Karpas-422 (cell line): ENCODE measurements around the gene ENPP3. TPM values are rescaled to one million over a fixed set of nuclear protein-coding genes. Genes with fewer than 3 reads are reported as not detected.
"Not testable (repeated sequence)": the region's sequence is repeated elsewhere in the genome, so short reads cannot be mapped to it uniquely, and the experiment has no call there.

ENCODE experiments used
- DNase-seq: peaks from one replicate; pipeline ENCODE4 v3.0.0-alpha.2; 2015
- H2AFZ ChIP-seq: fragments of 200-600 bp; sonication (generic); 2 replicates; pipeline ENCODE4 v1.6.1; 2014; ENCODE audit warnings: antibody characterized with exemption, low read length, mixed read lengths
- H3K27ac ChIP-seq: fragments of 200-600 bp; sonication (generic); 2 replicates; pipeline ENCODE4 v1.5.1; 2014; ENCODE audit warnings: mild to moderate bottlenecking, low read length, moderate library complexity
- H3K27me3 ChIP-seq: fragments of 200-600 bp; sonication (generic); 2 replicates; pipeline ENCODE4 v1.6.1; 2014; ENCODE audit warnings: low read length, mixed read lengths
- H3K36me3 ChIP-seq: fragments of 200-600 bp; sonication (generic); 2 replicates; pipeline ENCODE4 v1.6.1; 2014; ENCODE audit warnings: low read length, mixed read lengths; ENCODE audit not compliant: insufficient read depth
- H3K4me1 ChIP-seq: fragments of 200-600 bp; sonication (generic); 2 replicates; pipeline ENCODE4 v1.6.1; 2014; ENCODE audit warnings: mild to moderate bottlenecking, low read length, mixed read lengths
- H3K4me2 ChIP-seq: fragments of 200-600 bp; sonication (generic); 2 replicates; pipeline ENCODE4 v1.6.1; 2014; ENCODE audit warnings: low read length, low read depth, mild to moderate bottlenecking; ENCODE audit not compliant: poor library complexity, severe bottlenecking
- H3K4me3 ChIP-seq: fragments of 200-600 bp; sonication (generic); 2 replicates; pipeline ENCODE4 v1.5.1; 2014; ENCODE audit warnings: mild to moderate bottlenecking, antibody characterized with exemption, low read length, mixed read lengths
- H3K79me2 ChIP-seq: fragments of 200-600 bp; sonication (generic); 2 replicates; pipeline ENCODE4 v1.6.1; 2014; ENCODE audit warnings: mild to moderate bottlenecking, low read length, mixed read lengths
- H3K9ac ChIP-seq: fragments of 200-600 bp; sonication (generic); 2 replicates; pipeline ENCODE4 v1.6.0; 2014; ENCODE audit warnings: low read length
- H3K9me2 ChIP-seq: fragments of 200-600 bp; sonication (generic), shearing (Covaris generic); replicated peaks from 2 replicates; pipeline ENCODE4 v1.6.0; 2014; ENCODE audit warnings: mild to moderate bottlenecking, low read length, moderate library complexity; ENCODE audit not compliant: insufficient read depth
- H3K9me3 ChIP-seq: fragments of 300-700, 200-600 bp; sonication (generic); 2 replicates; pipeline ENCODE4 v1.6.1; 2014; ENCODE audit warnings: low read length, mixed read lengths
- H4K20me1 ChIP-seq: fragments of 200-600 bp; sonication (generic); 2 replicates; pipeline ENCODE4 v1.6.1; 2014; ENCODE audit warnings: mild to moderate bottlenecking, antibody characterized with exemption, low read length, low read depth; ENCODE audit not compliant: insufficient read depth
- total RNA-seq: library from RNA; depleted of rRNA; stranded (reverse); fragments of >200 nt; shearing (Covaris generic); gene quantifications from 2 replicates; pipeline ENCODE4 v1.2.3, GENCODE V29; 2014; ENCODE audit warnings: low replicate concordance

ENPP3 gene
- total RNA-seq, 1 experiment from 2014 or later: not detected

DNA sequence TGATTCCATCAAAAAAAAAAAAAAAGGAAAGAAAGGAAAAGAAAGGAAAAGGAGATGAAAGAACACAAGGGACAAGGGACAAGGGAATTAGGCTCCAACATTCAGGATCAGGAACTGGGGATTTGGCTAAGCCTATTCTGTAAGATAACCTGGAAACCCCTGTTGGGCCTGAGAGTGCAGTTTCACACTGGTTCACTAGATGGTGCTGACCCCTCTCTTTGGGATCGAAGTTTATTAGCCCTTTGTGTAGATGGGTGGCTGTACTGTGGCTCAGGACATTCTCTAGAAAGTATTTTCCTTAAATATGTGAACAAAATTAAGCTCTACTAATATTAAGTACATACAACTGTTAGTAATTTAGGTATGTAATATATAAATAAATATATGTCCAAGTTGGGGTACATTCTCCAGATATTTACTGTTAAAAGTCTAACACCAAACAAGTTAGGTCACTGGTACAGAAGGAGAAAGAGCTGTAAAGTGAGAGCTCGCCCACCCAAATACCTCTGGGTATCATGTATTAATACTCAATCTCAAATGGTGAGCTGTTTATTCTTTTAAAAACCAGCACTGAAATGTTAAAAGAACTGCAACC lies 57.8 kb downstream of the ENPP3 start:
- Histone ChIP-seq H3K27me3 (no peaks in the 10 kb centered on the region), H4K20me1 (no peaks in the 10 kb centered on the region), H3K9me2 (no peaks in the 10 kb centered on the region), H3K36me3 (no peaks in the 10 kb centered on the region), H3K4me2 (no peak overlapping the region), H3K9ac (no peak overlapping the region), H3K27ac (no peak overlapping the region), H3K4me3 (no peak overlapping the region), H2AFZ (no peak overlapping the region), H3K4me1 (no peaks in the 10 kb centered on the region), H3K9me3 (no peaks in the 10 kb centered on the region), H3K79me2 (no peaks in the 10 kb centered on the region)
- peak; percentile 78 for DNase-seq

DNA sequence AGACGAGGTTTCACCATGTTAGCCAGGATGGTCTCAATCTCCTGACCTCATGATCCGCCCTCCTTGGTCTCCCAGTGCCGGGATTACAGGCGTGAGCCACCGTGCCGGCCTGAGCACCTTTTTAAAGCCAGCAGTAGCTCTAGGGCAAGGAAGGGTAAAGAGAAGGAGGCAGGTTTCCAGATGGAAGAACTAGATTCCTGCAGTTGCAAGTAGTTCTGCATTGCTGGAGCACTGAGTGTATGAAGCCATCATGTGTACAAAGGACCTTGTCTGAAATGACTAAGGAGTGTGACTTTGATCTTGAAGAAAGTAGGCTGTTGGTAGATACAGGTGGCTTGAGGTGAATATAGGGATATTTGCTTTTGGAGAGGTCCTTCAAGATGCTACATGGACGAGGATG lies 59.9 kb downstream of the ENPP3 start:
- Histone ChIP-seq H3K4me3 (no peak overlapping the region), H3K4me2 (no peak overlapping the region), H3K36me3 (no peaks in the 10 kb centered on the region), H3K4me1 (no peaks in the 10 kb centered on the region), H3K27ac (no peak overlapping the region), H4K20me1 (no peaks in the 10 kb centered on the region), H3K79me2 (no peaks in the 10 kb centered on the region), H2AFZ (no peak overlapping the region), H3K9ac (no peak overlapping the region), H3K9me2 (no peaks in the 10 kb centered on the region), H3K9me3 (no peaks in the 10 kb centered on the region), H3K27me3 (no peaks in the 10 kb centered on the region)
- DNase-seq: no peak

DNA sequence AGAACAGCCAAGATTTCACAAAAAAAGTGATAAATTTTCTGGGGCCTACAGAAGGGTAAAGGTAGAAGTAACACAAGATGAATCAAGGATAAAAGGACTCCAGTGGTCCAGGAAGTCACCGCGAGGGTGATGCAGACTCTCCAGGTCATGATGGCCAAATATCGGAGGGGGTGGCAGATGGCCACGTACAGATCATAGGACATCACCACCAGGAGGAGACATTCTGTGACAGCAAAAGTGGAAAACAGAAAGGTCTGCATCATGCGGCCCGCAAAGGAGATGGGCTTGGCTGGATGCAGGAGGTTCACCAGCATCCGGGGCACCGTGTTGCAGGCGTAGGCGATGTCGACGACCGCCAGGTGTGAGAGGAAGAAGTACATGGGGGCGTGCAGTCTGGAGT lies 63.7 kb downstream of the ENPP3 start:
- H3K27ac ChIP-seq, DNase-seq, H2AFZ ChIP-seq, H3K9ac ChIP-seq, H3K4me1 ChIP-seq, H3K4me3 ChIP-seq, H3K27me3 ChIP-seq, H4K20me1 ChIP-seq, H3K9me3 ChIP-seq, H3K4me2 ChIP-seq, H3K9me2 ChIP-seq, H3K79me2 ChIP-seq, H3K36me3 ChIP-seq: not testable (repeated sequence)

DNA sequence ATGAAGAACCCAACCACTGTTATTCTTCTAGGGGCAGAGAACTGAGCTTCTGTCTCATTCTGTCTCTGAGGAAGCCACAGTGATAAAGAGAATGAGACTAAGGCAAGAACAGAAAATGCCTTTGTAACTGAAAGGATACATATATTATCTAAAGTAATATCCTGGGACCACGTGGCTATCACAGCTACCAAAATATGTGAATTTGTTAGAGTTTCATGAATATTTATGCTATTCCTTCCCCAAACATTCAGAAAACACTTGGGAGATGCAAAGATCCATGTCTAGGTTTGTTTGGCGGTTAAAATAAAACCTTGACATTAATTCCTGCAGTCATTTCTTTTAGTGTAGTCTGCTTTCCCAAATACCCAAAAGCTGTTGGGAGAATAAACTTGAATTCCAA lies 66.8 kb downstream of the ENPP3 start:
- H3K27ac ChIP-seq, H3K4me2 ChIP-seq, H3K27me3 ChIP-seq, H3K4me1 ChIP-seq, DNase-seq, H3K9me2 ChIP-seq, H3K36me3 ChIP-seq, H3K4me3 ChIP-seq, H3K9me3 ChIP-seq, H2AFZ ChIP-seq, H3K79me2 ChIP-seq, H4K20me1 ChIP-seq, H3K9ac ChIP-seq: not testable (repeated sequence)

DNA sequence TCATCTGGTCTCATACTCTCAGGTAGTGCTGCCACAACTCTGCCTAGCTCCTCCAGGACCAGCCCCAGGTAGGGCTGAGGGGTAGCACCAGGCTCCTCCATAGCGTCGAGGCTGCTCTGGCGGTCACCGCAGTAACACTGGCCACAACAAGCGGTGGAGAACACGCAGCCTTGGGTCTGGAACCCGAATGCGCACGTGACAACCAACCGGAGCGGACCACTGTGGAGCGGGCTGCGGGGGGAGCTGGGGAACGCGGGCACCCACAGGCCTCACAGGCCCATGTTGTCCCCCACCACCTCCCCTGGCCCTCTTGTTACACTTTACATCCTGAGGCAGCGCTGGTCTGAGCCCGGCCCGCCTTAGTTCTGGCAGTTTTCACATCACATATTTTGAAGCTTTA lies 73.8 kb downstream of the ENPP3 start, which contains the start of gene CTAGE9:
TSS of gene CTAGE9 (minus strand) at position 101 of the 400 bp plus-strand sequence. CDS start at position 101, 0 bp downstream.
- not testable (repeated sequence) for H3K27me3 ChIP-seq, H4K20me1 ChIP-seq, DNase-seq, H3K4me2 ChIP-seq, H3K36me3 ChIP-seq, H2AFZ ChIP-seq, H3K9me3 ChIP-seq, H3K79me2 ChIP-seq, H3K27ac ChIP-seq, H3K9ac ChIP-seq, H3K9me2 ChIP-seq, H3K4me1 ChIP-seq, H3K4me3 ChIP-seq

DNA sequence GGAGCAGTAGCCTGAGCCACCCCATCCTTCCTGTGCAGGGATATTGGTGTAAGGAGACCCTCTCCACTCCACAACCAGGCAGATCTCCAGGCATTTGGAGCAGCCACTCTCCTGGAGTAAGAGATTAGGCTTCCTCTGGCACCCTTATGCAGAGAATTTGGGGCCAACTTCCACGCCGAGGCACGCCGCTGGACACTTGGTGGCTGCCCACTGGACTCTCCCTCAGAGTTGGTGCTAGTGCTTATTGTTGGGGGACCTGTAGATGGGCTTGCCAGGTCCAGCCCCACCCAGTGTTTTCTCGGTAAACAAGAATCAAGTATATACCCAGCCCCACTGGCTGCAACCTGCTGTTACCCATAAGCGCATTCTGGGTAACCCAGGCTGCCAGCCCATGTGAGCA lies 78.5 kb downstream of the ENPP3 start:
- not testable (repeated sequence) for H3K4me1 ChIP-seq, DNase-seq, H3K36me3 ChIP-seq, H3K9ac ChIP-seq, H3K27me3 ChIP-seq, H2AFZ ChIP-seq, H3K4me2 ChIP-seq, H3K9me2 ChIP-seq, H4K20me1 ChIP-seq, H3K27ac ChIP-seq, H3K9me3 ChIP-seq, H3K79me2 ChIP-seq, H3K4me3 ChIP-seq

DNA sequence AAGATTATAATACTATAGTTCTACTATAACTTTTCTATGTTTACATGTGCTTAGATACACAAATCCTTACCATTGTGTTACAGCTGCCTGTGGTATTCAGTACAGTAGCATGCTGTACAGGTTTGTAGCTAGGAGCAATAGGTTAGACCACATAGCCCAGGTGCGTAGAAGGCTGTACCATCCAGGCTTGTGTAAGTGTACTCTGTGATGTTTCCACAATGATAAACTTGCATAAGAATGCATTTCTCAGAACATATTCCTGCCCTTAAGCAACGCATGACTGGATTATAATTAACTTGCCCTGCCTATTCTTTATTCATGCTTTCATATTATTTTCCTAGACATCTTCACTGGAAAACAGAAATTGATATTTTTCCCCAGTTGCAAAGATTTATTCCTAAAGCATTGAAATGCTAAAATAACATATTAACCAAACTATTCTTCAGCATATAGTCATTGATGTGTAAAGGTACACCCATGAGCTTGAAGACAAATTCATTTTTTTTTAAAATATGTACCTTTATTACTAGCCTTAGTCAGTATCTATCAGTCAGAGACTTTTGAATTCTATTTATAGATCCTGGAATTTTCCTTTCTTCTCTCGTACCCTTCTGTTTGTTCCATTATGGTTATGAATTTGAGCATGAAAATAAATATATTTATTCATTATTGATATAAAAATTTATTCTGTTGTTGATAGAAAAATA lies 80.9 kb downstream of the ENPP3 start:
- Histone ChIP-seq H3K79me2 (no peaks in the 10 kb centered on the region), H3K9me2 (no peaks in the 10 kb centered on the region), H3K9me3 (no peaks in the 10 kb centered on the region), H3K4me1 (no peaks in the 10 kb centered on the region), H2AFZ (no peak overlapping the region), H4K20me1 (no peaks in the 10 kb centered on the region), H3K27ac (no peak overlapping the region), H3K4me2 (no peak overlapping the region), H3K36me3 (no peaks in the 10 kb centered on the region), H3K9ac (no peak overlapping the region), H3K27me3 (no peaks in the 10 kb centered on the region), H3K4me3 (no peak overlapping the region)
- DNase-seq: no peak

DNA sequence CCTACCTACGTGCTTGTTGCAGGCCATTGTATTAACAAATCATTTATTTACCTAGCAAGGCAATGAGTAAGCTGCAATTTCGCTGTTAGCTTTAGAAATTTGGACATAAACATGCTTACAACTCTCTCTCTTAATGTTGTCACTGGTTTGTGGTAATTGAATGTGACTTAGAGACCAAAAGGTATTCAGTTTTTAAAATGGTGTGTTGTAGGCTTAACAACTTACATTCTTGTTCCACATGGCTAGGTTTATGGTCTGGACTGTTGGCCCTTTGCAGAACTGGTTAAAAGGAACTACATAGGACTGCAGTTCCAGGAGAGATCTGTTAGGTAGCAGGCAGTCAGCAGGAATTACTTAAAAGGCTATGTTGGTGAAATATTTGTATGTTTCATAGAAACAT lies 84.1 kb downstream of the ENPP3 start:
- no peaks in the 10 kb centered on the region for H3K79me2 ChIP-seq
- no peak overlapping the region for H3K27ac ChIP-seq
- H3K4me2 ChIP-seq: no peak overlapping the region
- no peaks in the 10 kb centered on the region for H3K9me2 ChIP-seq
- no peaks in the 10 kb centered on the region for H3K4me1 ChIP-seq
- no peak overlapping the region for H3K4me3 ChIP-seq
- no peak for DNase-seq
- H3K27me3 ChIP-seq: no peaks in the 10 kb centered on the region
- H3K9ac ChIP-seq: no peak overlapping the region
- no peaks in the 10 kb centered on the region for H4K20me1 ChIP-seq
- H2AFZ ChIP-seq: no peak overlapping the region
- no peaks in the 10 kb centered on the region for H3K9me3 ChIP-seq
- H3K36me3 ChIP-seq: no peaks in the 10 kb centered on the region
